CD4-positive, alpha-beta T cell treated with Interleukin-21 for 1 hour (primary cell): Measurements from ENCODE around the gene ZNF778.

Experiments used
- DNase-seq: peaks from one replicate; pipeline ENCODE4 v3.0.0-alpha.2; 2020

Gene ZNF778

DNA sequence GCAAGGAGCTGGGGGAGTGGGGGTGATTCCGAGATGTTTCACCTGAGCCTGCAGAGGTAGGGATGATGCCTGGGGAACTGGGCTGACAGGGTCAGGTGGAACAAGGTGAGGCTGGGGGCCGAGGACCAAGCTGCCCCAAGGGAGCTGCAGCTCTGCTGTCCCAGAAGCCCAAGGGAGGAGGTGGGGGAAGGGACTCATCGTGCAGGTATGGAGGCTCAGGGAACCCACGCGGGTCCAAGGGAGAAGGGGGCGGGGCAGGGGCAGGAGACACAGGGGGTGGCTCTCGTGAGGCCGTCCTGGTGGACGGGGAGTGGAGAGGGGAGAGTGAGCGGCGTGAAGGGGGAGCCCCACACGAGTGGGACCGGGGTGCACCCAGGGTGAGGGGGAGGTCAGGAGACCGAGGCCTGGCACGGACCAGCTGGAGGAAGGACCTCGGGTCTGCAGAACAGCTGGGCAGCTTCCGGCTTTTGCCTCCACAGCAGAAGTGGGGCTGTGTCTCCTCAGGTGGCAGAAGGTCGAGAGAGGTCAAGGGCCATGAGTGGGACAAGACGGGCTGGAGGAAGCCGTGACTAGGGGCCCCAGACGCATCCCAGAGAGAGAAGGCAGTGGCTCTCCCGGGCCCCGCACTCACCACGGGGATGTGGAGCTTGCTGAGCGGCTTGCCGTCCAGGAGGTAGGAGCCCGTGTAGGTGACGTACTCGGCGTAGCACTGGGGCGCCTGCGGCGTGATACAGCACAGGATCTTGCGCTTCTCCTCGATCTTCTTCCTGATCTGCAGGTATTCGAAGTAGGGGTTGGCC lies 61.1 kb downstream of the ZNF778 start:
- DNase-seq, result no peak

DNA sequence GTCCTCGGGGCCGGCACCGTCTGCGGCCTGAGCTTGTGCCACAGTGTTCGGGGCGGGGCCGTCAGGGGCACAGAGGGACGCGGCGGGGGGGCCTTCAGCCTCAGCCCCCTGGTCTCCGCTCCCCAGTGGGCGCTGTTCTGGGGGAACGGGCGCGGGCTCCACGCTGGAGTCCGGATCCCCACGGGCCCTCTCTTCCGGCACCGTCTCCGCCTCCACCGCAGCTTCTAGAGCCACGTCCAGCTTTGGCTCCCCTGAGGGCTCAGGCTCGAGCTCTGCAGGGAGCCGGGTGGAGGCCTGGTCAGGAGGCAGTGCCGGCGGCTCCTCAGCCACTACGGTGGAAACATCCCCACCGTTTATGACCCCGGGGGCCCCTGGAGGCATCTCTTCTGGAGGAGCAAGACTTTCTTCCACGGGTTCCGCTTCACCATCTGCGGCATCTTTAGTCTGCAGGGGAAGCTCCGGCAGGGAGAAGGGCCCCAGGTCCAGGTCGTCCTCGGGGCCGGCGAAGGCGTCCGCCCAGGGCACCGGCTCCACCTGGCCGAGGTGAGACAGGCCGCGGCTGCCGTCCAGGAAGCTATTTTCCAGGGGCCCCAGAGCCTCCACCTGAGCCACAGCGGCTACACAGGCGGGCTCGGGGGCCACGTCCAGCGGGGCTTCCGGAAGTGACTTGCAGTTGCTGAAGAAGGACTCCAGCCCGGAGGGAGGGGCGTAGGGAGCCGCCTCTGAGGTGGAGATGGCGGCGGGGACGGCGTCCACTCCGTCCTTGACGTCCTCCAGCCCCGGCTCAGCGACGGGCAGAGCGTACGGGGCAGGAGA lies 62.4 kb downstream of the ZNF778 start:
- DNase-seq, result no peak

GRCh38 chr16:89280546-89281188 lies 63.2 kb downstream of the ZNF778 start:
- DNase-seq, result no peak

- DNase-seq, result no peak
Measured at GRCh38 chr16:89281189-89281577, 63.7 kb downstream of the ZNF778 start.

- no peak for DNase-seq
Measured at GRCh38 chr16:89281829-89282228, 64.3 kb downstream of the ZNF778 start.

- no peak for DNase-seq
Measured at GRCh38 chr16:89282523-89282922, 65.0 kb downstream of the ZNF778 start.

DNA sequence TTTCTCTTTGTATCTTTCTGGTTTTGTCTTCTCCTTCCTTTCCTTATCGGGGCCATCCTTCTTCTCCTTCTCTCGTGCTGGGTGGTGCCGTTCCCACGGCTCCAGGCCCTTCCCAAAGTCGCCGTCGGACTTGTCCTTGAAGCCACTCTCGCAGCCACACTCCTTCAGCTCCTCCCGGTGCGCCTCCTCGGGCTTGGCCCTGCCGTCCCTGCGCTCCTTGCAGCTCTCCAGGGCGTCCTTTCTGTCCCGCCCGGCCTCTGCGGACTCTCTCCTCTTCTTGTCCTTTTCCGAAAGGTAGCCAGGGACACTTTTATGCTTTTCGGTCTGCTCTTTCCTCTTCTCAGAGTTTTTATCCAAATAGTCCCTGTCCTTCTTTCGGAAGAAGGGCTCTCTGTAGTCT lies 65.9 kb downstream of the ZNF778 start:
- no peak for DNase-seq

DNA sequence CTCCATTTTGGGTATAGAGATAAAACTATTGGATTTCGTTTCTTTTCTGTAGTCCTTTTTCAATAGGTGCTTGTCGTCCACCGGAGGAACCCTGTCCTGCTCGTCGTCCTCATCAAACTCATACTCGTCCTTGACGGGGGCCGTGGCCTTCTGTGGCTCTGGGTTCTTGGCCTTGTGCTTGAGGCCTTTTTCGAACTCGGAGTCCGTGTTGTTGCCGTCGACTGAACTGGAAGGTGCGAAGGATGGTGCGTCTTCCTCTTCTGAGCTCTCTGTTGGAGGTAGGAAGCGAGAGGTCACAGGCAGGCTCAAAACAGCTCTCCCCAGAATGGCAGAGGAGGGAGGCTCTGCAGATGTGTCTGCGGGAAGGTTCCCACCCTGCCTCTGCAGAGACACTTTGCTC lies 67.9 kb downstream of the ZNF778 start:
- DNase-seq, result no peak

- no peak for DNase-seq
Measured at GRCh38 chr16:89286096-89286495, 68.6 kb downstream of the ZNF778 start.
